T-cell (primary cell): ENCODE measurements around the gene PITPNC1. TPM values are rescaled to one million over a fixed set of nuclear protein-coding genes. Genes with fewer than 3 reads are reported as not detected.

ENCODE experiments used
- ATAC-seq, 4 experiments: fragments of 200-7000 bp in 3 of 4; fragments of 150-1000 bp in 1 of 4; cut with Tn5 transposase; replicated peaks in 1 of 4; 1 replicate in 3 of 4; 2 replicates in 1 of 4; pipeline ENCODE4 v1.10.0; 2021; ENCODE audit warnings: moderate library complexity in 3 of 4, mild to moderate bottlenecking in 2 of 4, moderate number of reproducible peaks in 1 of 4
- CTCF ChIA-PET, 2 donors: fragments of 300-600 bp; sonication (Branson Sonifier 250); formaldehyde crosslinking; loops; one replicate each; lab custom pipeline; 2022; ENCODE audit warnings: antibody characterized with exemption in 2 of 2; lab: Charles Lee
- POLR2A ChIA-PET, 2 donors: fragments of 300-600 bp; sonication (Branson Sonifier 250); formaldehyde crosslinking; loops; one replicate each; lab custom pipeline; 2022; ENCODE audit warnings: antibody characterized with exemption in 2 of 2; lab: Charles Lee
- DNase-seq, 35 experiments: peaks; one replicate each; pipeline versions ENCODE4 v3.0.0 to v3.0.0-alpha.2; 2013 to 2023
- H3K27ac ChIP-seq: one replicate; pipeline ENCODE4 v1.5.1; 2013; ENCODE audit warnings: low read length
- H3K27me3 ChIP-seq, 2 experiments: replicated peaks in 1 of 2; 1 replicate in 1 of 2; 2 replicates in 1 of 2; pipeline versions ENCODE4 v1.6.1 to v1.7.0; 2013; ENCODE audit warnings: low read length in 1 of 2, mixed read lengths in 1 of 2; ENCODE audit not compliant: control insufficient read depth in 2 of 2, insufficient read depth in 2 of 2; ENCODE audit errors: extremely low read depth in 1 of 2
- H3K36me3 ChIP-seq, 2 donors: 1 replicate in 1 of 2; 2 replicates in 1 of 2; pipeline versions ENCODE4 v1.6.1 to v1.7.0; 2013; ENCODE audit warnings: low read length in 1 of 2; ENCODE audit not compliant: control insufficient read depth in 2 of 2, insufficient read depth in 1 of 2; ENCODE audit errors: extremely low read depth in 1 of 2
- H3K4me1 ChIP-seq, 2 experiments: 1 replicate in 1 of 2; 2 replicates in 1 of 2; pipeline versions ENCODE4 v1.6.1 to v1.7.0; 2013; ENCODE audit warnings: low read length in 2 of 2, mixed read lengths in 1 of 2; ENCODE audit not compliant: insufficient read depth in 2 of 2, control insufficient read depth in 1 of 2; ENCODE audit errors: extremely low read depth in 1 of 2
- H3K4me3 ChIP-seq, 2 donors: 1 replicate in 1 of 2; 2 replicates in 1 of 2; pipeline versions ENCODE4 v1.5.1 to v1.7.0; 2013; ENCODE audit warnings: mild to moderate bottlenecking in 2 of 2, low read length in 1 of 2, moderate library complexity in 1 of 2; ENCODE audit not compliant: control insufficient read depth in 1 of 2; ENCODE audit errors: extremely low read depth in 1 of 2
- H3K9me3 ChIP-seq: 2 replicates; pipeline ENCODE4 v1.7.0; 2013
- H3K27ac Mint-ChIP-seq, 2 donors: one replicate each; pipeline ENCODE4 v1.8.0; 2020 to 2021; ENCODE audit warnings: mild to moderate bottlenecking in 2 of 2, mixed read lengths in 2 of 2
- H3K27me3 Mint-ChIP-seq, 2 donors: one replicate each; pipeline ENCODE4 v1.8.0; 2021 to 2022; ENCODE audit warnings: mixed read lengths in 2 of 2
- H3K36me3 Mint-ChIP-seq: one replicate; pipeline ENCODE4 v1.8.0; 2021; ENCODE audit warnings: mixed read lengths
- H3K4me1 Mint-ChIP-seq, 3 donors: one replicate each; pipeline ENCODE4 v1.8.0; 2020 to 2022; ENCODE audit warnings: mixed read lengths in 3 of 3, mild to moderate bottlenecking in 1 of 3
- H3K4me3 Mint-ChIP-seq, 3 donors: one replicate each; pipeline ENCODE4 v1.8.0; 2020 to 2022; ENCODE audit warnings: mild to moderate bottlenecking in 3 of 3, mixed read lengths in 3 of 3, moderate library complexity in 3 of 3
- H3K9me3 Mint-ChIP-seq, 3 donors: one replicate each; pipeline ENCODE4 v1.8.0; 2020 to 2022; ENCODE audit warnings: mixed read lengths in 3 of 3
- WGBS: methylation state at CpG from one replicate; pipeline ENCODE4 v1.1.5; 2013; ENCODE audit warnings: missing lambda C conversion rate; ENCODE audit not compliant: insufficient coverage; 5-methylcytosine and 5-hydroxymethylcytosine counted together
- total RNA-seq, 35 experiments: library from RNA in 6 of 35; stranded (reverse) in 6 of 35; fragments of 120-200 nt in 1 of 35; gene quantifications; one replicate each; pipeline versions ENCODE4 v1.2.1 to v1.2.4 and lab custom pipeline; 2013 to 2026

The PITPNC1 gene
- total RNA-seq, 5 donors from 2014 or later (not counting 1 experiment from before 2014, with no cell fraction given), result 82.6 to 132 (median 111) TPM

- ChIA-PET CTCF (no interaction called here), POLR2A (no interaction called here)
- Mint-ChIP-seq H3K36me3 (peaks cover 43% of the 10 kb centered on the region), H3K4me3 (peak overlapping the region in 2 of 3 donors; percentile 47 to 58), H3K4me1 (peaks cover 82 to 84% (median 83%) of the 10 kb centered on the region in 3 donors), H3K27me3 (no peaks in the 10 kb centered on the region), H3K9me3 (peaks cover 5 to 15% (median 5%) of the 10 kb centered on the region in 3 donors), H3K27ac (peak overlapping the region; percentile 96 to 97)
- ATAC-seq (peak in 2 of 4 experiments; percentile 12 to 14), DNase-seq (no peak)
- peaks cover 24 to 50% of the 10 kb centered on the region in 2 experiments for H3K4me1 ChIP-seq
- H3K9me3 ChIP-seq, result no peaks in the 10 kb centered on the region
- H3K4me3 ChIP-seq, result no peak overlapping the region
- H3K36me3 ChIP-seq, result peaks cover 0 to 5% of the 10 kb centered on the region in 2 donors
- WGBS, result 50% methylated on average over 1 of the region's 6 CpGs
- H3K27ac ChIP-seq, result peak overlapping the region; percentile 48
- no peaks in the 10 kb centered on the region for H3K27me3 ChIP-seq
Measured at GRCh38 chr17:67461228-67461780, 84.2 kb downstream of the PITPNC1 start.

GRCh38 chr17:67461876-67462275 lies 84.8 kb downstream of the PITPNC1 start:
- Mint-ChIP-seq H3K4me1 (peaks cover 82 to 84% (median 83%) of the 10 kb centered on the region in 3 donors), H3K9me3 (peaks cover 5 to 15% (median 5%) of the 10 kb centered on the region in 3 donors), H3K27me3 (no peaks in the 10 kb centered on the region), H3K27ac (peak overlapping the region; percentile 96 to 97), H3K36me3 (peaks cover 43% of the 10 kb centered on the region), H3K4me3 (peak overlapping the region; percentile 29 to 58 (median 47))
- H3K36me3 ChIP-seq, result peaks cover 0 to 5% of the 10 kb centered on the region in 2 donors
- H3K4me1 ChIP-seq, result peaks cover 24 to 54% of the 10 kb centered on the region in 2 experiments
- CTCF ChIA-PET, result interaction anchor here (0.5 to 1.0 kb wide), 2 partner anchors 15 to 65 kb away, joined by 3 to 7 read pairs; no protein-coding TSS in a partner anchor
- ATAC-seq (peak in 3 of 4 experiments; percentile 43 to 55 (median 46)), DNase-seq (no peak)
- POLR2A ChIA-PET, result interaction anchor here in 1 of 2 donors (0.6 kb wide), 1 partner anchor 83 kb away, joined by 7 read pairs; no protein-coding TSS in a partner anchor
- H3K9me3 ChIP-seq, result no peaks in the 10 kb centered on the region
- H3K4me3 ChIP-seq, result no peak overlapping the region
- H3K27ac ChIP-seq, result peak overlapping the region; percentile 48
- H3K27me3 ChIP-seq, result no peaks in the 10 kb centered on the region
- 36% methylated on average over 1 of the region's 3 CpGs for WGBS

- Histone ChIP-seq H3K4me3 (no peak overlapping the region), H3K27ac (no peak overlapping the region), H3K27me3 (no peaks in the 10 kb centered on the region), H3K4me1 (peaks cover 40 to 82% of the 10 kb centered on the region in 2 experiments), H3K9me3 (no peaks in the 10 kb centered on the region), H3K36me3 (peaks cover 0 to 5% of the 10 kb centered on the region in 2 donors)
- CTCF ChIA-PET, result interaction anchor here in 1 of 2 donors (0.6 to 1.5 kb wide), 4 partner anchors 9 to 185 kb away, joined by 3 to 4 read pairs (median 4); no protein-coding TSS in a partner anchor
- peak overlapping the region; percentile 94 for H3K27ac Mint-ChIP-seq
- H3K27me3 Mint-ChIP-seq, result no peaks in the 10 kb centered on the region
- H3K4me3 Mint-ChIP-seq, result peak overlapping the region in 1 of 3 donors; percentile 62
- H3K9me3 Mint-ChIP-seq, result no peaks in the 10 kb centered on the region
- WGBS, result 42% methylated on average over 3 of the region's 4 CpGs
- ATAC-seq, result peak in 1 of 4 experiments; percentile 18
- peaks cover 13% of the 10 kb centered on the region for H3K36me3 Mint-ChIP-seq
- DNase-seq, result no peak
- POLR2A ChIA-PET, result interaction anchor here (0.6 to 1.2 kb wide), 4 partner anchors 13 to 215 kb away, joined by 3 to 6 read pairs (median 4); no protein-coding TSS in a partner anchor
- H3K4me1 Mint-ChIP-seq, result peaks cover 77 to 84% (median 80%) of the 10 kb centered on the region in 3 donors
Measured at GRCh38 chr17:67466251-67466796, 89.2 kb downstream of the PITPNC1 start.

- Mint-ChIP-seq H3K27ac (peak overlapping the region; percentile 94), H3K36me3 (peaks cover 14% of the 10 kb centered on the region), H3K9me3 (peaks cover 0 to 5% (median 0%) of the 10 kb centered on the region in 3 donors), H3K27me3 (no peaks in the 10 kb centered on the region), H3K4me3 (peak overlapping the region; percentile 28 to 62 (median 49)), H3K4me1 (peaks cover 74 to 78% (median 78%) of the 10 kb centered on the region in 3 donors)
- Histone ChIP-seq H3K4me3 (no peak overlapping the region), H3K9me3 (no peaks in the 10 kb centered on the region), H3K27ac (peak overlapping the region; percentile 58), H3K4me1 (peaks cover 30 to 72% of the 10 kb centered on the region in 2 experiments), H3K27me3 (no peaks in the 10 kb centered on the region), H3K36me3 (peaks cover 0 to 5% of the 10 kb centered on the region in 2 donors)
- 70% methylated on average over 5 of the region's 8 CpGs for WGBS
- no peak for ATAC-seq
- DNase-seq, result no peak
- CTCF ChIA-PET, result interaction anchor here (0.6 to 1.4 kb wide), 5 partner anchors 11 to 95 kb away, joined by 3 to 6 read pairs (median 4); no protein-coding TSS in a partner anchor
- POLR2A ChIA-PET, result interaction anchor here (0.5 to 1.3 kb wide), 7 partner anchors 13 to 85 kb away, joined by 3 to 8 read pairs (median 6); no protein-coding TSS in a partner anchor
Measured at GRCh38 chr17:67467500-67468455, 90.7 kb downstream of the PITPNC1 start.

- WGBS, result 26% methylated on average over 8 of the region's 13 CpGs
- peak overlapping the region; percentile 25 to 26 for H3K4me3 ChIP-seq
- H3K27me3 Mint-ChIP-seq, result no peaks in the 10 kb centered on the region
- H3K27ac ChIP-seq, result peak overlapping the region; percentile 78
- H3K27ac Mint-ChIP-seq, result peak overlapping the region; percentile 94
- CTCF ChIA-PET, result interaction anchor here (0.5 to 1.4 kb wide), 6 partner anchors 47 to 140 kb away, joined by 3 to 8 read pairs (median 5); no protein-coding TSS in a partner anchor
- POLR2A ChIA-PET, result interaction anchor here in 1 of 2 donors (0.5 to 1.3 kb wide), 4 partner anchors 10 to 71 kb away, joined by 3 to 7 read pairs (median 3); no protein-coding TSS in a partner anchor
- peaks cover 0 to 5% (median 0%) of the 10 kb centered on the region in 3 donors for H3K9me3 Mint-ChIP-seq
- DNase-seq (peak in 21 of 35 experiments; percentile 17 to 71 (median 36)), ATAC-seq (peak; percentile 61 to 86 (median 67))
- peaks cover 0 to 5% of the 10 kb centered on the region in 2 donors for H3K36me3 ChIP-seq
- peaks cover 9% of the 10 kb centered on the region for H3K36me3 Mint-ChIP-seq
- H3K4me3 Mint-ChIP-seq, result peak overlapping the region; percentile 58 to 73 (median 62)
- H3K4me1 ChIP-seq, result peaks cover 37 to 76% of the 10 kb centered on the region in 2 experiments
- H3K9me3 ChIP-seq, result no peaks in the 10 kb centered on the region
- no peaks in the 10 kb centered on the region for H3K27me3 ChIP-seq
- H3K4me1 Mint-ChIP-seq, result peaks cover 71 to 74% (median 73%) of the 10 kb centered on the region in 3 donors
Measured at GRCh38 chr17:67469208-67469980, 92.3 kb downstream of the PITPNC1 start.
